NOMO-1 treated with DMSO at 0.1 percent for 48 hours (cell line): Measurements from ENCODE around the gene PEAK1.

Experiments
- DNase-seq: peaks from one replicate; lab custom pipeline; 2025; ENCODE audit not compliant: unreplicated experiment; lab: John Stamatoyannopoulos, UW

Gene PEAK1, protein sequence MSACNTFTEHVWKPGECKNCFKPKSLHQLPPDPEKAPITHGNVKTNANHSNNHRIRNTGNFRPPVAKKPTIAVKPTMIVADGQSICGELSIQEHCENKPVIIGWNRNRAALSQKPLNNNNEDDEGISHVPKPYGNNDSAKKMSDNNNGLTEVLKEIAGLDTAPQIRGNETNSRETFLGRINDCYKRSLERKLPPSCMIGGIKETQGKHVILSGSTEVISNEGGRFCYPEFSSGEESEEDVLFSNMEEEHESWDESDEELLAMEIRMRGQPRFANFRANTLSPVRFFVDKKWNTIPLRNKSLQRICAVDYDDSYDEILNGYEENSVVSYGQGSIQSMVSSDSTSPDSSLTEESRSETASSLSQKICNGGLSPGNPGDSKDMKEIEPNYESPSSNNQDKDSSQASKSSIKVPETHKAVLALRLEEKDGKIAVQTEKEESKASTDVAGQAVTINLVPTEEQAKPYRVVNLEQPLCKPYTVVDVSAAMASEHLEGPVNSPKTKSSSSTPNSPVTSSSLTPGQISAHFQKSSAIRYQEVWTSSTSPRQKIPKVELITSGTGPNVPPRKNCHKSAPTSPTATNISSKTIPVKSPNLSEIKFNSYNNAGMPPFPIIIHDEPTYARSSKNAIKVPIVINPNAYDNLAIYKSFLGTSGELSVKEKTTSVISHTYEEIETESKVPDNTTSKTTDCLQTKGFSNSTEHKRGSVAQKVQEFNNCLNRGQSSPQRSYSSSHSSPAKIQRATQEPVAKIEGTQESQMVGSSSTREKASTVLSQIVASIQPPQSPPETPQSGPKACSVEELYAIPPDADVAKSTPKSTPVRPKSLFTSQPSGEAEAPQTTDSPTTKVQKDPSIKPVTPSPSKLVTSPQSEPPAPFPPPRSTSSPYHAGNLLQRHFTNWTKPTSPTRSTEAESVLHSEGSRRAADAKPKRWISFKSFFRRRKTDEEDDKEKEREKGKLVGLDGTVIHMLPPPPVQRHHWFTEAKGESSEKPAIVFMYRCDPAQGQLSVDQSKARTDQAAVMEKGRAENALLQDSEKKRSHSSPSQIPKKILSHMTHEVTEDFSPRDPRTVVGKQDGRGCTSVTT (N-terminal part only)

GRCh38 chr15:77419836-77420609 lies at the start of gene PEAK1:
TSS of gene PEAK1 (minus strand) at chr15:77420104. CDS start at chr15:77181926, 238,178 bp downstream.
- DNase-seq, result peak; percentile 96

GRCh38 chr15:77468896-77469295 lies 49.0 kb upstream of the PEAK1 start:
- no peak for DNase-seq

DNA sequence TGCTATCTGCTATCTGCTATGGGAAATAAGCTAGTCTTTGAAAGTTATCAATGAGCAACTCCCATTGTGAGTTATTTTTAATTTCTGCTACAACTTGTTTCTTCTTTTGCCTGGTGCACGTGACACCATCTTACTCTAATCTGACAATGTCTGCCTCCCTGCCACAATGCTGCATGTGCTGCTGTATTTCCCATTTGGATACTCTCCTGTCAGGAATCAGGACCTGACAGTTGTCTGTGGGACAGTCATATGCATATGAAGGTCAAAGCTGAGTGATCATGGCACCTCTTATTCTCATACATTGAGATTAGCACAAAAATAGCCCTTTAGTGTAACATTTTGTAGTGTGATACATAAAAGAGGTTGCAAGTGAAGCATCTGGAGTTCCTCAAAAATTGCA lies 46.6 kb upstream of the PEAK1 start:
- DNase-seq, result no peak

- DNase-seq, result no peak
Observed at GRCh38 chr15:77464129-77464865, 44.4 kb upstream of the PEAK1 start.

GRCh38 chr15:77461486-77461885 lies 41.6 kb upstream of the PEAK1 start:
- no peak for DNase-seq

DNA sequence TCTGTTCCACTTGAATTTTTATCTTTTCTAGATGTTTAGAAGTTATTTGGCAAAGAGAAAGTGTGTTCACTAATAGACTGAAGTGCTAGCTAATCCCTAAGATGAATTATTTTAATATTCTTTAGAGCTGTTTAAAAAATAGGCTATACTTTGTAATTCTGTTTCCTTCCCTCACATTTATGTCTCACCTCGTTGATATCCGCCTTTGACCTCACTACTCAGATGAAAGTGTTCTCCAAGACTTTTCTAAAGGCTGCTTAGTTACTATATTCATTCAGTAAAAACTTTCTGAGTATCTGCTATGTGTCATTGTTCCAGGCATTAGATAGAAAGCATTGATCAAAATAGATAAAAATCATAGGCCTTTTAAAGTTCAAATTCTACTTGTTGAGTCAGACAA lies 39.1 kb upstream of the PEAK1 start:
- no peak for DNase-seq

DNA sequence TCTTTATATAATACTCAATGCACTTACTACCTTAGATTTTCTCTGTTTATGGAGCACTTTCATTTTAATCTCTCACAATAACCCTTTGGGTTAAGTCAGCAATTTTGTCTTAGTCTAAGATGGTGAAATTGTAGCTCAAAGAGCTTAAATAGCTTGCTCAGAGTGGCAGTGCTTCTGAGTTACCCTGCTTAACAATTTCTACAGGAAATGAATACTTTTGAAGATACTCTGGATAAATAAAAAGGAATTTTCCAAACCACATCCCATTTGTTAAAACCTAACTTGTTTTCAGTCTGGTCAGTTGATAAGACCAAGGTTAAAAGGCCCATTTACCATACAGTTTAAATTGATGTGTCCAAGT lies 38.0 kb upstream of the PEAK1 start:
- no peak for DNase-seq

- no peak for DNase-seq
Observed at GRCh38 chr15:77457191-77457904, 37.4 kb upstream of the PEAK1 start.

DNA sequence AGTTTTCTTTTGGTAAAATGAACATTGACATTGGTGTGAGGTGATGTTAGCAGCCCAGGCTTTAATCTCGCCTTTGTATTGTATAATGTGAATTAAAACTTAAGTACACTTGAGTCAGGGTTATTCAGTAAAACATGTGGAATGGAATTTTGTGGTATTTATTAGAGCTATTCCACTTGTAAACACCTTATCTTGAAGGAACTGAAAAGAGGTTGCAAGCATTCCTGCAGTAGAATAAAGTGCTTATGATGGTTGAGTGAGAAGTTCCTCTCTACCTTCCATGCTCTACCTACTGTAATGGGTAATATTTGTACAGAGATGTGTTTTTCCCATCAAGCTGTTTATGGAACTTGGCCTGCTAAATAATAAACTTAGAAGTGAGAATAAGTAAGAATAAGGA lies 36.8 kb upstream of the PEAK1 start:
- DNase-seq, result no peak

- DNase-seq, result no peak
Observed at GRCh38 chr15:77455696-77456321, 35.9 kb upstream of the PEAK1 start.

DNA sequence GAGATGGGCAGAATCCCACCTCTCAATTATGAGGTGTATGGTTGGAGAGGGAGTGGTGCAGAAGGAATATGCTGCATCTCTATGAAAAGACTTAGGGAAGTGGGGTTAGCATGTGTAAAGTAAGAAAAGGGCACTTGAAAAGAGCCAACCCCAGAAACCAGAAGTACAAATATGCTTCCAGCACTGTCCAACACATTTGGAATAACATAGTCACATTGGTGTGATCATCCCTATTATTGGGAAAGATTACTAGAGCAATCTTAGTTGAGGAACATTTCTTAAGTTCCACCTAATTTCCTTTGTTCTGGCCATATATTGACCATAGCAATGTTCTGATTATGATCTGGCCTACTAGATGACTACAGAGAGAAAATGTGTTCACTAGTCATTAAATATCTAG lies 35.0 kb upstream of the PEAK1 start:
- DNase-seq, result no peak

GRCh38 chr15:77454265-77454664 lies 34.4 kb upstream of the PEAK1 start:
- no peak for DNase-seq

- DNase-seq, result no peak
Observed at GRCh38 chr15:77446840-77447390, 27.0 kb upstream of the PEAK1 start.

- DNase-seq, result no peak
Observed at GRCh38 chr15:77440378-77440999, 20.6 kb upstream of the PEAK1 start.

- DNase-seq, result no peak
Observed at GRCh38 chr15:77437264-77437663, 17.4 kb upstream of the PEAK1 start.

GRCh38 chr15:77436822-77437221 lies 16.9 kb upstream of the PEAK1 start:
- no peak for DNase-seq

DNA sequence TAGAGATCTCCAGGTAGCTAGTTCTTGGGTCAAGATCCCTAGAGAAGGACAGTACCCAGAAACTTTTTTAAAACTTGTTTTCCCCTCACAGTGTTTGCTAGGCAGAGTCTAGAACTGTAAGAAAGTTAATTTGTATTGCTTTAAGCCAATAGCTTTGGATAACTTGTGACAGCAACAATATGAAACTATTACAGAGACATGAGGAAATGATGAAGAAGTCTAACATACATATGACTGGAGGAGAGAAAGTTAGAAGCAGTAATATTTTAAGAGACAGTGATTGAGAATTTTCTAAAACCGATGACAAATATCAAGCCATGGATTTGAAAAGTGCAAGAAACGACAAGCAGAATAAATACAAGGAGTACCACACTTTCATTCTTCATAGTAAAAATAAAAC lies 10.7 kb upstream of the PEAK1 start:
- no peak for DNase-seq

DNA sequence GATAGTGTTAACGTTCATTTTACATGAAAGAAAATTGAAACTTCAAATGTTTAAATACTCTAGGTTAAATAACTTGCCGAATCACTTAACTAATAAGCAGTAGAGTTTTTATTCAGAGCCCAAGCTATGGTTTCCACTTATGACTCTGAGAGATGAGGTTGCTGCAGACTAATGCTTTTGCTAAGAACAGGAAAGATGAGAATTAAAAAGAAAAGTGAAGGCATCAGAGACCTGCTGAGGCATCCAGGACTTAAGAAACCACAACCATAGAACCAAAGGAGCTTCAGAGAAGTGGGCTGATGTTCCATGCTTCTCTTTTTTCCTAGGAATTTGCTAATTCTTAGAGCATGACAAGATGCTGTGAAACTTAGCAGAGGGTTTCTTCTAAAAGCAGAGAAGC lies 10.3 kb upstream of the PEAK1 start:
- DNase-seq, result no peak

DNA sequence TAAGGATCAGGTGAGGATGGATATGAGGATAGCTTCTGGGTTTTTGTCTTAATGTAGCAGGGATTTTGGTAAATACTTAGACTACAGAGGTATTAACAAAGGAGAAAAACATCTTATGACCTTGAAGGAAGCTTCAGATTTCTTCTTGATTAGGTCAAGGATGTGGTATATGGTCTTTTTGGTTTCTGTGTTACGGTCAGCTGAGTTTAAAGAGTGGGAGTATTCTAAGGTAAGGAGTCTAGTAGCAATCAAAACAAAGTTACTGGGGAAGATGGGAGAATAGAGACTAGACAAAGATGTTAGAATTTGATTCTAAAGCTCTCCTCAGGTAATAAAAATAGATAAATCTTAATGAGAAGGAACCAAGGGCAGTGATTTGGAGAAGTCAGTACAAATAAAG lies 7.0 kb upstream of the PEAK1 start:
- no peak for DNase-seq
